Measurements from ENCODE around the gene SPEM3.
"Not testable (repeated sequence)": the region's sequence is repeated elsewhere in the genome, so short reads cannot be mapped to it uniquely, and the experiment has no call there.

The SPEM3 gene

DNA sequence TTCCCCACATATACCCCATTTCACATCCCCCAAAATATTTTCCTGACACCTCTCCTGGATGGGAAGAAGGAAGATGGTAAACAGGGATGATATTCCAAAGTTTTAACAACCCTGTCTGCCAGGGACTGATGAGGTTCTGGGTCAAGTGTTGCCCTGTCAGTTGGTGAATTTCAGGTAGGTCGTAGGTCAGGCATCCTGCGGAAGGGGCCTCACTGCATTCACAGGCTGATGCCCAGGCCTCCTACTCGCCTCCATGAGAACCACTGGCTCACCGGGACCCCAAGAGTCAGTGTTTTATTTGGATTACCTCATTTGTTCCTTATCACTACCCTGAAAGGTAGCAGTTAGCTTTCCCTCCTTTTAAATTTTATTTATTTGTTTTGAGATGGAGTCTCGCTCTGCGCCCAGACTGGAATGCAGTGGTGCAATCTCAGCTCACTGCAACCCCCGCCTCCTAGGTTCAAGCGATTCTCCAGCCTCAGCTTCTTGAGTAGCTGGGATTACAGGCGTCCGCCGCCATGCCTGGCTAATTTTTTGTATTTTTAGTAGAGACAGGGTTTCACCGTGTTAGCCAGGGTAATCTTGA lies 40.2 kb downstream of the SPEM3 start:
- Histone ChIP-seq H3K9me3 (ENCODE audit: insufficient read depth, low read length) (no peaks in the 10 kb centered on the region), H3K4me3 (ENCODE audit: insufficient read depth, low read length, poor library complexity, severe bottlenecking) (no peak overlapping the region), H3K79me2 (ENCODE audit: insufficient read depth, low read length) (no peaks in the 10 kb centered on the region), H2AFZ (ENCODE audit: low read depth, low read length, severe bottlenecking) (no peak overlapping the region), H3K9ac (ENCODE audit: low read length) (no peak overlapping the region), H4K20me1 (ENCODE audit: low read depth, low read length) (no peaks in the 10 kb centered on the region), H3K36me3 (ENCODE audit: low read length) (no peaks in the 10 kb centered on the region), H3K27ac (ENCODE audit: low read depth, low read length) (no peak overlapping the region), H3K27me3 (ENCODE audit: low read length) (no peaks in the 10 kb centered on the region), H3K9me2 (replicated peaks; ENCODE audit: insufficient read depth, low read length) (no peaks in the 10 kb centered on the region), H3K4me2 (ENCODE audit: low read depth, low read length, poor library complexity, severe bottlenecking) (no peak overlapping the region), H3F3A (ENCODE audit: insufficient read depth) (no peaks in the 10 kb centered on the region)
- TF ChIP-seq, protein P1, sequence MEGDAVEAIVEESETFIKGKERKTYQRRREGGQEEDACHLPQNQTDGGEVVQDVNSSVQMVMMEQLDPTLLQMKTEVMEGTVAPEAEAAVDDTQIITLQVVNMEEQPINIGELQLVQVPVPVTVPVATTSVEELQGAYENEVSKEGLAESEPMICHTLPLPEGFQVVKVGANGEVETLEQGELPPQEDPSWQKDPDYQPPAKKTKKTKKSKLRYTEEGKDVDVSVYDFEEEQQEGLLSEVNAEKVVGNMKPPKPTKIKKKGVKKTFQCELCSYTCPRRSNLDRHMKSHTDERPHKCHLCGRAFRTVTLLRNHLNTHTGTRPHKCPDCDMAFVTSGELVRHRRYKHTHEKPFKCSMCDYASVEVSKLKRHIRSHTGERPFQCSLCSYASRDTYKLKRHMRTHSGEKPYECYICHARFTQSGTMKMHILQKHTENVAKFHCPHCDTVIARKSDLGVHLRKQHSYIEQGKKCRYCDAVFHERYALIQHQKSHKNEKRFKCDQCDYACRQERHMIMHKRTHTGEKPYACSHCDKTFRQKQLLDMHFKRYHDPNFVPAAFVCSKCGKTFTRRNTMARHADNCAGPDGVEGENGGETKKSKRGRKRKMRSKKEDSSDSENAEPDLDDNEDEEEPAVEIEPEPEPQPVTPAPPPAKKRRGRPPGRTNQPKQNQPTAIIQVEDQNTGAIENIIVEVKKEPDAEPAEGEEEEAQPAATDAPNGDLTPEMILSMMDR (IDR thresholded peaks at IDR 0.05; ENCODE audit: insufficient read depth, low read length, poor library complexity, severe bottlenecking): no peak
- TF ChIP-seq EZH2phosphoT487 (conservative IDR thresholded peaks at IDR 0.05; ENCODE audit: low read length): no peak

DNA sequence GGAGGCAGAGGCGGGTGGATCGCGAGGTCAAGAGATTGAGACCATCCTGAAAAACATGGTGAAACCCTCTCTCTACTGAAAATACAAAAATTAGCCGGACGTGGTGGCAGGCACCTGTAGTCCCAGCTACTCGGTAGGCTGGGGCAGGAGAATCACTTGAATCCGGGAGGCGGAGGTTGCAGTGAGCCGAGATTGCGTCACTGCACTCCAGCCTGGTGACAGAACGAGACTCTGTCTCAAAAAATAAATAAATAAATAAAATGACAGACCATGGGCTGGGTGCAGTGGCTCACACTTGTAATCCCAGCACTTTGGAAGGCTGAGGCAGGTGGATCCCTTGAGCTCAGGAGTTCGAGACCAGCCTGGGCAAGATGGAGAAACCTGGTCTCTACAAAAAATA lies 41.2 kb downstream of the SPEM3 start:
- H2AFZ ChIP-seq (ENCODE audit: low read depth, low read length, severe bottlenecking); H3K27ac ChIP-seq (ENCODE audit: low read depth, low read length); H3K9ac ChIP-seq (ENCODE audit: low read length); H3K79me2 ChIP-seq (ENCODE audit: insufficient read depth, low read length); H3K4me3 ChIP-seq (ENCODE audit: insufficient read depth, low read length, poor library complexity, severe bottlenecking); H3K9me2 ChIP-seq (replicated peaks; ENCODE audit: insufficient read depth, low read length); H3K4me2 ChIP-seq (ENCODE audit: low read depth, low read length, poor library complexity, severe bottlenecking); H3F3A ChIP-seq (ENCODE audit: insufficient read depth); H3K9me3 ChIP-seq (ENCODE audit: insufficient read depth, low read length); H4K20me1 ChIP-seq (ENCODE audit: low read depth, low read length); H3K27me3 ChIP-seq (ENCODE audit: low read length); H3K36me3 ChIP-seq (ENCODE audit: low read length): not testable (repeated sequence)

DNA sequence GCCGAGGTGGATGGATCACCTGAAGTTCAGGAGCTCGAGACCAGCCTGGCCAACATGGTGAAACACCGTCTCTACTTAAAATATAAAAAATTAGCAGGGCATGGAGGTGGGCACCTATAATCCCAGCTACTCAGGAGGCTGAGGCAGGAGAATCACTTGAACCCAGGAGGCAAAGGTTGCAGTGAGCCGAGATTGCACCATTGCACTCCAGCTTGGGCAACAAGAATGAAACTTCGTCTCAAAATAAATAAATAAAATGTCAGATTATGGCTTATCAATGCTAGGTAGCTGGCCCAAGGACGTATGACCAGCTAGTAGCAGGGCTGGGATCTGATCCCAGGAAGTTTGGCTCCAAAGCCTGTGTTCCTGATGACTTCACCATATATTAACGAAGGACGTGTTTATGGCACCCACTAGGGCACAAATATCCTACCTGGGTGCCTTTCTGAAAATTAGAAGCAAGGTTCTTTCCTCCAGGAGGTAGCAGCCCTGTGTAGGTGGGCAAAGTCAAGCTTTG lies 41.9 kb downstream of the SPEM3 start:
- H3K4me2 ChIP-seq (ENCODE audit: low read depth, low read length, poor library complexity, severe bottlenecking); H2AFZ ChIP-seq (ENCODE audit: low read depth, low read length, severe bottlenecking); H3K36me3 ChIP-seq (ENCODE audit: low read length); H3F3A ChIP-seq (ENCODE audit: insufficient read depth); H4K20me1 ChIP-seq (ENCODE audit: low read depth, low read length); H3K9me3 ChIP-seq (ENCODE audit: insufficient read depth, low read length); H3K9ac ChIP-seq (ENCODE audit: low read length); H3K27me3 ChIP-seq (ENCODE audit: low read length); H3K27ac ChIP-seq (ENCODE audit: low read depth, low read length); H3K9me2 ChIP-seq (replicated peaks; ENCODE audit: insufficient read depth, low read length); H3K79me2 ChIP-seq (ENCODE audit: insufficient read depth, low read length); H3K4me3 ChIP-seq (ENCODE audit: insufficient read depth, low read length, poor library complexity, severe bottlenecking): not testable (repeated sequence)

DNA sequence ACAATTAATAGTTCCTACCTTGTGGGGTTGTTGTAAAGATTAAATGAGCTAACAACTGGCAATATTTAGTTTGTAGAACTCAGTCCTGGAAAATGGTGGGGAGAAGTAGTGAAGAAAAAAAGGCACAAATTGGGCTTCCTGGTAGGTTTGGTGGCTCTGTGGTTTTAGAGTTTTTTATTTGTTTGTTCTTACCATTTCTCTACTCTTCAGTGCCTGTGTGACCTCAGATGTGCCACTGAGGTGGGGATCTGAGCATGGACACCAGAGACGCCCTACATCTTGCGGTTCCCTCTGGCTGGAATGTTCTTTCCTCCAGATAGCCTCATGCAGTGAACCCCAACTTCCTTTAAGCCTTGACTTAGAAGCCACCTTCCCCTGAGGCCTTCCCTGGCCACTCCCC lies 43.1 kb downstream of the SPEM3 start:
- no peaks in the 10 kb centered on the region for H3K27me3 ChIP-seq (ENCODE audit: low read length)
- H3K79me2 ChIP-seq (ENCODE audit: insufficient read depth, low read length): no peaks in the 10 kb centered on the region
- H4K20me1 ChIP-seq (ENCODE audit: low read depth, low read length): no peaks in the 10 kb centered on the region
- H3K27ac ChIP-seq (ENCODE audit: low read depth, low read length): no peak overlapping the region
- no peak for TF ChIP-seq EZH2phosphoT487 (conservative IDR thresholded peaks at IDR 0.05; ENCODE audit: low read length)
- TF ChIP-seq, protein P1 (IDR thresholded peaks at IDR 0.05; ENCODE audit: insufficient read depth, low read length, poor library complexity, severe bottlenecking): no peak
- H3K9me3 ChIP-seq (ENCODE audit: insufficient read depth, low read length): no peaks in the 10 kb centered on the region
- no peaks in the 10 kb centered on the region for H3K36me3 ChIP-seq (ENCODE audit: low read length)
- no peak overlapping the region for H2AFZ ChIP-seq (ENCODE audit: low read depth, low read length, severe bottlenecking)
- H3K4me3 ChIP-seq (ENCODE audit: insufficient read depth, low read length, poor library complexity, severe bottlenecking): no peak overlapping the region
- H3K4me2 ChIP-seq (ENCODE audit: low read depth, low read length, poor library complexity, severe bottlenecking): no peak overlapping the region
- no peak overlapping the region for H3K9ac ChIP-seq (ENCODE audit: low read length)
- H3F3A ChIP-seq (ENCODE audit: insufficient read depth): no peaks in the 10 kb centered on the region
- H3K9me2 ChIP-seq (replicated peaks; ENCODE audit: insufficient read depth, low read length): no peaks in the 10 kb centered on the region

DNA sequence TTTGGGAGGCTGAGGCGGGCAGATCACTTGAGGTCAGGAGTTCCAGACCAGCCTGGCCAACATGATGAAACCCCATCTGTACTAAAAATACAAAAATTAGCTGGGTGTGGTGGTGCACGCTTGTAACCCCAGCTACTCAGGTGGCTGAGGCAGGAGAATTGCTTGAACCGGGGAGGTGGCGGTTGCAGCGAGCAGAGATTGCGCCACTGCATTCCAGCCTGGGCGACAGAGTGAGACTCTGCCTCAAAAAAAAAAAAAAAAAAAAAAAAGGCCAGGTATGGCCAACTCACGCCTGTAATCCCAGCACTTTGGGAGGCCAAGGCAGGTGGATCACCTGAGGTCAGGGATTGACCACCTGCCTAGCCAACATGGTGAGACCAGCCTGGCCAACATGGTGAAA lies 46.1 kb downstream of the SPEM3 start:
- not testable (repeated sequence) for H3K79me2 ChIP-seq (ENCODE audit: insufficient read depth, low read length); H3K9me2 ChIP-seq (replicated peaks; ENCODE audit: insufficient read depth, low read length); H2AFZ ChIP-seq (ENCODE audit: low read depth, low read length, severe bottlenecking); H3K4me3 ChIP-seq (ENCODE audit: insufficient read depth, low read length, poor library complexity, severe bottlenecking); H4K20me1 ChIP-seq (ENCODE audit: low read depth, low read length); H3K4me2 ChIP-seq (ENCODE audit: low read depth, low read length, poor library complexity, severe bottlenecking); H3F3A ChIP-seq (ENCODE audit: insufficient read depth); H3K9me3 ChIP-seq (ENCODE audit: insufficient read depth, low read length); H3K36me3 ChIP-seq (ENCODE audit: low read length); H3K9ac ChIP-seq (ENCODE audit: low read length); H3K27me3 ChIP-seq (ENCODE audit: low read length); H3K27ac ChIP-seq (ENCODE audit: low read depth, low read length)

All from SU-DHL-6 (cell line).